ENCODE measurements around the gene RAN.

The RAN gene

GRCh38 chr12:130911933-130912332 is 40.1 kb downstream of the RAN start:
- no peak for ATAC-seq (replicated peaks)
- Mint-ChIP-seq H3K27ac (no peak overlapping the region), H3K9me3 (peaks cover 0 to 14% of the 10 kb centered on the region in 2 donors), H3K4me1 (ENCODE audit: low read depth in 2 of 2) (no peaks in the 10 kb centered on the region), H3K4me3 (no peak overlapping the region), H3K27me3 (peaks cover 38 to 58% of the 10 kb centered on the region in 2 donors), H3K36me3 (ENCODE audit: insufficient read depth) (peaks cover 3% of the 10 kb centered on the region)
- no peak for DNase-seq

- DNase-seq (no peak), ATAC-seq (replicated peaks) (no peak)
- Mint-ChIP-seq H3K4me1 (ENCODE audit: low read depth in 2 of 2) (no peaks in the 10 kb centered on the region), H3K9me3 (peaks cover 0 to 8% of the 10 kb centered on the region in 2 donors), H3K27me3 (peaks cover 56 to 76% of the 10 kb centered on the region in 2 donors), H3K4me3 (no peak overlapping the region), H3K36me3 (ENCODE audit: insufficient read depth) (peaks cover 4% of the 10 kb centered on the region), H3K27ac (no peak overlapping the region)
Observed at GRCh38 chr12:130916241-130916911, 44.5 kb downstream of the RAN start.

GRCh38 chr12:130917607-130918006 is 45.7 kb downstream of the RAN start:
- no peaks in the 10 kb centered on the region for H3K9me3 Mint-ChIP-seq

GRCh38 chr12:130919086-130919485 is 47.2 kb downstream of the RAN start:
- DNase-seq: no peak
- H3K27me3 Mint-ChIP-seq: peaks cover 65 to 88% of the 10 kb centered on the region in 2 donors
- no peaks in the 10 kb centered on the region for H3K9me3 Mint-ChIP-seq
- H3K27ac Mint-ChIP-seq: no peak overlapping the region
- H3K36me3 Mint-ChIP-seq (ENCODE audit: insufficient read depth): peaks cover 4% of the 10 kb centered on the region
- ATAC-seq (replicated peaks): no peak
- H3K4me1 Mint-ChIP-seq (ENCODE audit: low read depth in 2 of 2): no peaks in the 10 kb centered on the region
- H3K4me3 Mint-ChIP-seq: no peak overlapping the region

More at GRCh38 chr12:130917607-130918006, 45.7 kb downstream of the RAN start:
- DNase-seq (no peak), ATAC-seq (replicated peaks) (no peak)
- Mint-ChIP-seq H3K27me3 (peaks cover 65 to 89% of the 10 kb centered on the region in 2 donors), H3K36me3 (ENCODE audit: insufficient read depth) (peaks cover 4% of the 10 kb centered on the region), H3K4me3 (no peak overlapping the region), H3K4me1 (ENCODE audit: low read depth in 2 of 2) (no peaks in the 10 kb centered on the region), H3K27ac (no peak overlapping the region)

- Mint-ChIP-seq H3K27ac (no peak overlapping the region), H3K4me1 (ENCODE audit: low read depth in 2 of 2) (no peaks in the 10 kb centered on the region), H3K36me3 (ENCODE audit: insufficient read depth) (peaks cover 4% of the 10 kb centered on the region), H3K4me3 (no peak overlapping the region), H3K27me3 (peaks cover 59 to 91% of the 10 kb centered on the region in 2 donors), H3K9me3 (no peaks in the 10 kb centered on the region)
- no peak for ATAC-seq (replicated peaks)
- DNase-seq: no peak
Observed at GRCh38 chr12:130920119-130920703, 48.3 kb downstream of the RAN start.

GRCh38 chr12:130920723-130921381 is 49.0 kb downstream of the RAN start:
- ATAC-seq (replicated peaks) (no peak), DNase-seq (no peak)
- H3K36me3 Mint-ChIP-seq (ENCODE audit: insufficient read depth): peaks cover 4% of the 10 kb centered on the region
- no peak overlapping the region for H3K4me3 Mint-ChIP-seq
- H3K27ac Mint-ChIP-seq: no peak overlapping the region
- H3K27me3 Mint-ChIP-seq: peaks cover 65 to 92% of the 10 kb centered on the region in 2 donors
- H3K9me3 Mint-ChIP-seq: no peaks in the 10 kb centered on the region
- H3K4me1 Mint-ChIP-seq (ENCODE audit: low read depth in 2 of 2): no peaks in the 10 kb centered on the region

- DNase-seq (no peak), ATAC-seq (replicated peaks) (no peak)
- no peak overlapping the region for H3K27ac Mint-ChIP-seq
- peaks cover 59 to 91% of the 10 kb centered on the region in 2 donors for H3K27me3 Mint-ChIP-seq
- H3K9me3 Mint-ChIP-seq: no peaks in the 10 kb centered on the region
- no peaks in the 10 kb centered on the region for H3K4me1 Mint-ChIP-seq (ENCODE audit: low read depth in 2 of 2)
- peaks cover 4% of the 10 kb centered on the region for H3K36me3 Mint-ChIP-seq (ENCODE audit: insufficient read depth)
- no peak overlapping the region for H3K4me3 Mint-ChIP-seq
Observed at GRCh38 chr12:130922511-130922953, 50.7 kb downstream of the RAN start.

GRCh38 chr12:130924966-130925665 is 53.2 kb downstream of the RAN start:
- no peak for DNase-seq
- no peak overlapping the region for H3K4me3 Mint-ChIP-seq
- peaks cover 60 to 91% of the 10 kb centered on the region in 2 donors for H3K27me3 Mint-ChIP-seq
- no peaks in the 10 kb centered on the region for H3K9me3 Mint-ChIP-seq
- ATAC-seq (replicated peaks): no peak
- no peak overlapping the region for H3K27ac Mint-ChIP-seq
- peaks cover 4% of the 10 kb centered on the region for H3K36me3 Mint-ChIP-seq (ENCODE audit: insufficient read depth)
- H3K4me1 Mint-ChIP-seq (ENCODE audit: low read depth in 2 of 2): no peaks in the 10 kb centered on the region

- Mint-ChIP-seq H3K9me3 (no peaks in the 10 kb centered on the region), H3K4me3 (no peak overlapping the region), H3K27me3 (peaks cover 55 to 91% of the 10 kb centered on the region in 2 donors), H3K36me3 (ENCODE audit: insufficient read depth) (peaks cover 4% of the 10 kb centered on the region), H3K4me1 (ENCODE audit: low read depth in 2 of 2) (no peaks in the 10 kb centered on the region), H3K27ac (no peak overlapping the region)
- ATAC-seq (replicated peaks): no peak
- DNase-seq: no peak
Observed at GRCh38 chr12:130925666-130926015, 53.8 kb downstream of the RAN start.
